Measurements from ENCODE around the gene STK35.

The STK35 gene

GRCh38 chr20:2101057-2101864, at the start of gene STK35:
TSS of gene STK35 (plus strand) at chr20:2101827. CDS start at chr20:2101882, 55 bp downstream.
- Histone ChIP-seq H3K4me3 (peak within 1 kb of the TSS; percentile 78 to 95 (median 90)), H3K27me3 (0 out of 22 replicates have a peak, but pooled peaks cover 0 to 3% (median 0%) of the 10 kb centered on the region in 11 experiments), H3K27ac (peak within 1 kb of the TSS; percentile 98 to 100 (median 99)), H3K4me2 (peak within 1 kb of the TSS; percentile 78 to 97 (median 94)), H3K9ac (peak within 1 kb of the TSS; percentile 97 to 100 (median 99)), H3K36me3 (peaks cover 5 to 22% (median 17%) of the 10 kb centered on the region in 11 experiments; a peak in 20 of 22 replicates), H4K20me1 (peaks cover 24 to 37% (median 34%) of the 10 kb centered on the region in 11 experiments; a peak in 21 of 22 replicates), H3K9me3 (replicated peaks in 1 of 11) (no peaks in the 10 kb centered on the region), H3K4me1 (peaks cover 26 to 34% (median 29%) of the 10 kb centered on the region in 10 experiments)
- TF ChIP-seq Cebpa-rat (IDR thresholded peaks at IDR 0.05), result no peak

DNA sequence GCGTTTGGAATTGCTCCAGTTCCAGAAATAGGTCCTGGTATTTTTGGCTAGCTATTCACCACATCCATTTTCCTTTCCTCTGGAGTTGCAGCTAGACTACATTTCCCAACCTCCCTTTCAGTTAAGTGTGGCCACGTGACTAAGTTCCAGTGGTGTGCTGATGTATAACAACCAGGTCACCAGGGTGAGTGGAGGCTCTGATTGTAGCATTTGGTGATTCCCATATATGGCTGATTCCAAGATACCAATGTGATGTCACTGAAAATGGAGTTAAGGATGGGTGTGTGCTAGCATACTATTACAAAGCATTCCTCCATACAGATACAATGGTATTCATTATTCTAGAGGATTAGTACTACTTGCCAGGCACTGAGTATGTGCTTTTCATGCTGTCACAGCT, 49.7 kb upstream of the STK35 start:
- TF ChIP-seq Cebpa-rat (IDR thresholded peaks at IDR 0.05), result no peak
- no peaks in the 10 kb centered on the region for H3K27me3 ChIP-seq
- no peaks in the 10 kb centered on the region for H4K20me1 ChIP-seq
- H3K27ac ChIP-seq, result no peak overlapping the region
- H3K9ac ChIP-seq, result no peak overlapping the region
- no peaks in the 10 kb centered on the region for H3K36me3 ChIP-seq
- H3K4me3 ChIP-seq, result no peak overlapping the region
- H3K4me1 ChIP-seq, result no peaks in the 10 kb centered on the region
- no peak overlapping the region for H3K4me2 ChIP-seq
- peaks cover 0 to 10% (median 7%) of the 10 kb centered on the region in 11 experiments; a peak in 10 of 22 replicates for H3K9me3 ChIP-seq (replicated peaks in 1 of 11)

GRCh38 chr20:2052741-2053140, 48.9 kb upstream of the STK35 start:
- Histone ChIP-seq H3K4me2 (no peak overlapping the region), H3K9ac (no peak overlapping the region), H3K9me3 (replicated peaks in 1 of 11) (peaks cover 0 to 10% (median 7%) of the 10 kb centered on the region in 11 experiments; a peak in 10 of 22 replicates), H3K4me3 (no peak overlapping the region), H4K20me1 (no peaks in the 10 kb centered on the region), H3K27ac (no peak overlapping the region), H3K36me3 (no peaks in the 10 kb centered on the region), H3K27me3 (no peaks in the 10 kb centered on the region), H3K4me1 (no peaks in the 10 kb centered on the region)
- TF ChIP-seq Cebpa-rat (IDR thresholded peaks at IDR 0.05), result no peak

GRCh38 chr20:2053615-2054014, 48.0 kb upstream of the STK35 start:
- Histone ChIP-seq H3K4me2 (no peak overlapping the region), H3K4me1 (no peaks in the 10 kb centered on the region), H4K20me1 (no peaks in the 10 kb centered on the region), H3K27me3 (no peaks in the 10 kb centered on the region), H3K4me3 (no peak overlapping the region), H3K27ac (no peak overlapping the region), H3K36me3 (no peaks in the 10 kb centered on the region), H3K9ac (no peak overlapping the region), H3K9me3 (replicated peaks in 1 of 11) (peaks cover 0 to 12% (median 8%) of the 10 kb centered on the region in 11 experiments; a peak in 10 of 22 replicates)
- no peak for TF ChIP-seq Cebpa-rat (IDR thresholded peaks at IDR 0.05)

DNA sequence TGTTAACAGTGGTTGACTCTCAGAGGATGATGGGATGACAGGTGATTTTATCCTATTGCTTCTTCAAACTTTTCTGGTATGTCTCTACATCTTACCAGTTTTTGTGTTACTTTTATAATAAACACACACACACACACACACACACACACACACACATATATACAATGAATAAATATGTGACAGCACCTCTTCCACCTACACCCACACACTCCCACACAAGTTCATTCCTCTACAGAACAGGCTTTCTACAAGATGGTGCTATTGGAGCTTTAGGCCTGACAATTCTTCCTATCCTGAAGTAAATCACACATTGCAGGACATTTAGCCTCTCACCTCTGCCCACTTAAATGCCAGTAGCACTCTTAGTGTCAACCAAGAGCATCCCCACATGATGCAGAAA, 46.7 kb upstream of the STK35 start:
- H3K36me3 ChIP-seq, result no peaks in the 10 kb centered on the region
- no peak for TF ChIP-seq Cebpa-rat (IDR thresholded peaks at IDR 0.05)
- no peak overlapping the region for H3K9ac ChIP-seq
- H3K4me2 ChIP-seq, result no peak overlapping the region
- H4K20me1 ChIP-seq, result no peaks in the 10 kb centered on the region
- no peak overlapping the region for H3K27ac ChIP-seq
- H3K27me3 ChIP-seq, result no peaks in the 10 kb centered on the region
- no peak overlapping the region for H3K4me3 ChIP-seq
- H3K4me1 ChIP-seq, result no peaks in the 10 kb centered on the region
- H3K9me3 ChIP-seq (replicated peaks in 1 of 11), result peaks cover 0 to 12% (median 8%) of the 10 kb centered on the region in 11 experiments; a peak in 10 of 22 replicates

- no peak overlapping the region for H3K27ac ChIP-seq
- H3K27me3 ChIP-seq, result no peaks in the 10 kb centered on the region
- H3K9ac ChIP-seq, result no peak overlapping the region
- H4K20me1 ChIP-seq, result no peaks in the 10 kb centered on the region
- TF ChIP-seq Cebpa-rat (IDR thresholded peaks at IDR 0.05), result no peak
- H3K36me3 ChIP-seq, result no peaks in the 10 kb centered on the region
- no peak overlapping the region for H3K4me2 ChIP-seq
- H3K9me3 ChIP-seq (replicated peaks in 1 of 11), result peaks cover 0 to 4% (median 0%) of the 10 kb centered on the region in 11 experiments; a peak in 2 of 22 replicates
- H3K4me3 ChIP-seq, result no peak overlapping the region
- H3K4me1 ChIP-seq, result no peaks in the 10 kb centered on the region
These were observed 42.2 kb upstream of the STK35 start for GRCh38 chr20:2059411-2059810.

- Histone ChIP-seq H3K4me2 (no peak overlapping the region), H3K4me1 (no peaks in the 10 kb centered on the region), H4K20me1 (no peaks in the 10 kb centered on the region), H3K27ac (no peak overlapping the region), H3K9me3 (replicated peaks in 1 of 11) (no peaks in the 10 kb centered on the region), H3K4me3 (no peak overlapping the region), H3K36me3 (no peaks in the 10 kb centered on the region), H3K27me3 (no peaks in the 10 kb centered on the region), H3K9ac (no peak overlapping the region)
- TF ChIP-seq Cebpa-rat (IDR thresholded peaks at IDR 0.05), result no peak
These were observed 36.5 kb upstream of the STK35 start for GRCh38 chr20:2065099-2065498.

GRCh38 chr20:2066461-2067122, 35.0 kb upstream of the STK35 start:
- TF ChIP-seq Cebpa-rat (IDR thresholded peaks at IDR 0.05), result no peak
- H4K20me1 ChIP-seq, result no peaks in the 10 kb centered on the region
- no peak overlapping the region for H3K4me2 ChIP-seq
- H3K4me3 ChIP-seq, result no peak overlapping the region
- no peaks in the 10 kb centered on the region for H3K27me3 ChIP-seq
- peaks cover 0 to 7% (median 5%) of the 10 kb centered on the region in 11 experiments; a peak in 11 of 22 replicates for H3K9me3 ChIP-seq (replicated peaks in 1 of 11)
- no peak overlapping the region for H3K9ac ChIP-seq
- H3K4me1 ChIP-seq, result no peaks in the 10 kb centered on the region
- H3K36me3 ChIP-seq, result no peaks in the 10 kb centered on the region
- H3K27ac ChIP-seq, result no peak overlapping the region

GRCh38 chr20:2080532-2081224, 20.9 kb upstream of the STK35 start:
- Histone ChIP-seq H3K4me2 (peak overlapping the region in 6 of 11 experiments; percentile 3 to 49 (median 24); a peak in 8 of 22 replicates), H3K36me3 (no peaks in the 10 kb centered on the region), H3K9me3 (replicated peaks in 1 of 11) (peaks cover 0 to 11% (median 4%) of the 10 kb centered on the region in 11 experiments; a peak in 4 of 22 replicates), H3K27ac (no peak overlapping the region), H3K4me3 (no peak overlapping the region), H3K9ac (no peak overlapping the region), H3K4me1 (peaks cover 0 to 9% (median 2%) of the 10 kb centered on the region in 10 experiments; a peak in 9 of 20 replicates), H4K20me1 (no peaks in the 10 kb centered on the region), H3K27me3 (no peaks in the 10 kb centered on the region)
- no peak for TF ChIP-seq Cebpa-rat (IDR thresholded peaks at IDR 0.05)

Measured in BLaER1 treated with 17β-estradiol and CSF1 and Interleukin-3, amounts not matched to agents 10 nM and 100 nM (cell line).